Muscle of leg (tissue), 9 donors: Measurements from ENCODE around the gene JADE2. TPM values are rescaled to one million over a fixed set of nuclear protein-coding genes. Genes with fewer than 3 reads are reported as not detected.

Experiments
- polyA plus RNA-seq, 8 donors: library from polyadenylated mRNA; unstranded; fragments of 120-200 nt; gene quantifications; one replicate each; pipeline versions ENCODE4 v1.2.1 to v1.2.3, GENCODE V29; 2013; ENCODE audit warnings: inconsistent platforms in 1 of 8, low replicate concordance in 1 of 8; ENCODE audit not compliant: insufficient read length in 8 of 8, insufficient read depth in 1 of 8
- total RNA-seq: library from RNA; stranded (reverse); fragments of 120-200 nt; gene quantifications from one replicate; pipeline ENCODE4 v1.2.4, GENCODE V29; 2013

The JADE2 gene
- total and polyA plus RNA-seq, 9 donors = 0.67 to 2.3 (median 1.1) TPM

Other genes with a start within 250 kb of the JADE2 start
- gene CDKL3, start 158.5 kb upstream of the JADE2 start, total RNA-seq = 5.9 TPM
- gene CDKL3, start 158.5 kb upstream of the JADE2 start, polyA plus RNA-seq = 1 to 10 TPM; 2.9 to 6.0 (median 4.6) TPM
- 27.2 TPM for gene UBE2B, start 154.1 kb upstream of the JADE2 start, total RNA-seq
- 100 to 1,000 TPM; 136 to 175 (median 155) TPM for gene UBE2B, start 154.1 kb upstream of the JADE2 start, polyA plus RNA-seq
- 32.1 TPM for gene CDKN2AIPNL, start 113.8 kb upstream of the JADE2 start, total RNA-seq
- 10 to 100 TPM; 26.3 to 29.8 (median 27.5) TPM for gene CDKN2AIPNL, start 113.8 kb upstream of the JADE2 start, polyA plus RNA-seq
- 41.1 TPM for gene SAR1B, start 107.2 kb downstream of the JADE2 start, total RNA-seq
- gene SAR1B, start 107.2 kb downstream of the JADE2 start, polyA plus RNA-seq = 10 to 100 TPM; 26.2 to 40.0 (median 32.0) TPM
- 14.5 TPM for gene SEC24A, start 123.1 kb downstream of the JADE2 start, total RNA-seq
- gene SEC24A, start 123.1 kb downstream of the JADE2 start, polyA plus RNA-seq = 10 to 100 TPM; 15.8 to 25.4 (median 17.7) TPM
- 40.7 TPM for gene CAMLG, start 212.9 kb downstream of the JADE2 start, total RNA-seq
- gene CAMLG, start 212.9 kb downstream of the JADE2 start, polyA plus RNA-seq = 10 to 100 TPM; 47.4 to 58.5 (median 55.2) TPM
- 30.0 TPM for gene DDX46, start 233.1 kb downstream of the JADE2 start, total RNA-seq
- gene DDX46, start 233.1 kb downstream of the JADE2 start, polyA plus RNA-seq = 10 to 100 TPM; 39.1 to 61.8 (median 52.4) TPM